ENCODE results near the gene KCNJ5.

KCNJ5 gene

DNA sequence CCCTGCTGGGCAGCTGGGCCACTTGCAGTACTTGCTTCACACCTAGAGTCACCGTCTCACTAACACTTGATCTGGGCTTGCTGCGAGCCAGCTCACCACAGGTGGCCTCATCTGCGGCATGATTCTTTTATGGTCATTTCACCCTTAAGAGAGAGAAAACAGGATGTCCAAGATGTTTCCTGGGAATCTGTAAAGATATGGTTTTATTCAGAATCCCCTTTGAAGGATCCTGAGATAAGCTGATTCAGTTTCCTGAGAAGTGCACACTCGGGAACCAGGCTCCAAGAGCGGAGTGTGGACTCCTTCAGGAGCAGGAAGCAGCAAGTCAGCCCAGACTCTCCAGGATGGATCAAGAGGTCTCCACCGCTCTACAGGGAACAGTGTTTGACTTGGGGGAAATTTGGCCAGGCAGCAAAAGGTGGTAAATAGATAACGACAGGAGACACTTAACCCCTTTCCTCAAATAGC, 73.3 kb downstream of the KCNJ5 start:
- no peak for DNase-seq

DNA sequence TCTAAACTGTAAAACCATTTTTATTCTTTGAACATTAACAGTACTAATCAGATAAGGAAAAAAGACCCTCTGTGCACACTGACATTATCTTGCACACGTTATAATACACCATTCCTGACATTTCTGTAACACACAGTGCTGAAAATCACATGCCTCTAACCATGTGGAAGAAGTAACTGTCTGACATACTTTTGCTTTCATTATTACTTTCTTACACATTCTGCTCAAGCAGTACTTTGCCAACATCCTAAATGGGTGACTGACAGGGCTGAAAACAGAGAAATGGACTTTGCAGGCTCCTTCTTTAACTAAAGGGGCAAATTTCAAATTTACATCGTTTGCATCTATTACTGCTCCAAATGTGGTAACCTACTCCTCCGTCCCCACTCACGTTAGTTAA, 74.3 kb downstream of the KCNJ5 start:
- DNase-seq: no peak

DNA sequence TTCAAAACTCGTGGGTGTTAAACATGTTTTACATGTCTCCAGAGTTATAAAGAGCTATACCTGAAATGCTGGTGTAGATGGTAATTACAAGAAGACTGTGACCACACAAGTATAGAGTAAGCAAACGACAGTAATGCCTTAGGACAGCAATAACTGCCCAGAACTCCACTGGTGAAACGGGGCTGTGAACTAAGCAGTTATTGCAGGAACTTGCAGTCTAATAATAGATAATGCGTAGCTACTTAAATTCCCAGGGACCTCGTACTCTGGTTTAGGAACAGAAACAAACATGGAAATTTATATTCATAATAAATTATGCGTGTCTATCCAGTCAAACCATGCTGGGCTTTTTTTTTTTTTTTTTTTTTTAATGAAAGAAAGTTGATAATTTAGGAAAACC, 76.4 kb downstream of the KCNJ5 start:
- DNase-seq: no peak

GRCh38 chr11:128968916-128969315, 77.8 kb downstream of the KCNJ5 start:
- DNase-seq: no peak
